Adipose tissue (tissue), 3 donors: Measurements from ENCODE around the gene MCU. TPM values are rescaled to one million over a fixed set of nuclear protein-coding genes. Genes with fewer than 3 reads are reported as not detected.
"Not testable (repeated sequence)": the region's sequence is repeated elsewhere in the genome, so short reads cannot be mapped to it uniquely, and the experiment has no call there.

Experiments used
- H3K27ac ChIP-seq: one replicate; pipeline ENCODE4 v1.5.1; 2013; ENCODE audit warnings: low read depth, low read length
- WGBS, 3 donors: extraction: QIAGEN DNeasy Blood & Tissue Kit; methylation state at CpG; one replicate each; pipeline ENCODE4 v1.1.7; 2013; 5-methylcytosine and 5-hydroxymethylcytosine counted together
- polyA plus RNA-seq, 3 donors: library from polyadenylated mRNA; stranded (reverse); fragments of 200-250 nt; gene quantifications; one replicate each; pipeline ENCODE4 v1.2.3, GENCODE V29; 2013
- donor health status: healthy with polysubstance abuse.
- donor health status: Bipolar disorder and iron deficiency.
- donor health status: healthy.

Gene MCU
- polyA plus RNA-seq, 3 donors = 8.2 to 13.2 (median 9.1) TPM

DNA sequence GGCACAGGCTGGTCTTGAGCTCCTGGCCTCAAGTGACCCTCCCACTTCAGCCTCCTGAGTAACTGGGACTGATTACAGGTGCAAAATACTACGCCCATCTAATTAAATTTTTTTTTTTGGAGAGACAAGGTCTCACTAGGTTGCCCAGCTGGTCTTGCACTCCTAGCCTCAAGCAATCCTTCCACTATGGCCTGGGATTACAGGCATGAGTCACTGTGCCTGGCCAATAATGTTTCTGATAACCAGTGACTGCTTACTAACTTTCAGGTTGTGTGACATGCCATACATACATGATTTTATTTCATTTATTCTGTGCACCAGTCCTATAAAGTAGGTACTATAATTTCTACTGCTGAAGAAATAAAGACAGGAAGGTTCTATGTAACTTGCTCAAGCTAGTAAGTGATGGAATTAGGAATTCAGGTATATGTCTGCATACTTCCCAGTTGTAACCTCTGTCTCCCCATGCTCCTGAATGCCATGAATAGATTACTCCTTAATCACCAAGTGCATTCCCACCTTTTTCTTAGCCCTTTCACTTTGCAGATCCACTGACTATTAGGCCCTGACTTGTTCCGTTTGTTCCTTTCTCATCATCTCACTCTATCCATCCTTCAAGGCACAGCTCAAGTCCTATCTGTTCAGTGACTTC lies 28.1 kb downstream of the MCU start:
- WGBS, 3 donors = 74 to 98% (median 98%) methylated on average over 2 of the region's 2 CpGs
- no peak overlapping the region for H3K27ac ChIP-seq

DNA sequence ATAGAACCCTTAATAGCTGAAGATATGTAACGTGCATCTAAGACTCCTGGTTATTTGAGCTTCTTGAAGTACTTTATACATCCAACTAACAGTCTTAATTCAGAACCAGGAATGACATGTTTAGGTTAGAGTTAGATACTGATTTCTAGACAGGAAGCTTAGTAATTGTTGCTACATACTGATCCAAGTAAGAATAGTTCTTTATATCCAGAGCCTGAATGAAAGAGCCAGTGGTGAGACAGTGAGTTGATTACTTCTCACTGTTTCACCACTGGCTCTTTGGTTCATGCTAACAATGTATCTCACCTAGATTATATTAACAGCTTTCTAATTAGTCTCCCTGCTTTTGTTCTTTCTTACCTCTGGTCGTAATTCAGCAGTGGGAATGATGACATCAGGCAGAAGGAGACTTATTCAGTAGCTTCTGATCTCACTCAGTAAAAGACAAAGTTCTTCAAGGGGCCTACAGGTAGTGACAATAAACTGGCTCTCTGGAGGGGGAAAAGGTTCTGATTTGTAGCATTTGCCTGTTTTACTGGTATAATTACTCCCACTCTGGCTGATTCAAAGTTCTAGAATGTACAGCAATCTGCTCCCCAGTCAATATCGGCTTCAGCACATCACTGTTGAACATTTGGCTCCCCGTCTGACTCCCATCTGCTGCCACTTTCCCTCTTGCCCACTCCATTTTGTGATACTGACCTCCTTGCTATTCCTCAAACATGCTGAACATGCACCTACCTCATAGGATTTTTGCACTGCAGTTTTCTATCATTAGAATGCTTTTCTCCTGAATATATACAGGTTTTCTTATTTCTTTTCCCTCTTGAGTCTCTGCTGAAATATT lies 29.1 kb downstream of the MCU start:
- H3K27ac ChIP-seq = no peak overlapping the region
- 92 to 93% (median 93%) methylated on average over 4 of the region's 4 CpGs for WGBS, 3 donors

GRCh38 chr10:72727130-72727529 lies 35.2 kb downstream of the MCU start:
- no peak overlapping the region for H3K27ac ChIP-seq
- WGBS, 3 donors = 71 to 82% (median 73%) methylated on average over 2 of the region's 2 CpGs

DNA sequence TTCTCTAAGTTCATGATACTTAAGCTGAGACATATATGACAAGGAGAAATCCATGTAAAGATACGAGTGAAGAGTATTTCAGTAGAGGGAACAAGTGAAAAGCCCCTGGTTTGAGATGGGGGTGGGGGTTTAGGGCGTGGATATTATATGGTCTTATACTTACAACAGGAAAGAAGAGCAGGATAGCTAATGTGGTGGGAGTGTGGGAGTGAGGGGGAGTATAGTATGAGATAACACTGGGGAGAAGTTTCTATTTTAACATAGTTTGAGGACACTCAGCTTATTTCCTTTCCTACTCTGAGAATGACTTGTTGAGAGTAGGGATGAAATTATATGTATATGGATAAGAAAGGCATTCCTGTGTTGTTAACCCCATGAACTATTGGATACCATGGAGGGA lies 36.5 kb downstream of the MCU start:
- WGBS, 3 donors = 80 to 89% (median 85%) methylated on average over 2 of the region's 2 CpGs

GRCh38 chr10:72729528-72729927 lies 37.6 kb downstream of the MCU start:
- H3K27ac ChIP-seq = no peak overlapping the region
- 72 to 78% (median 74%) methylated on average over 3 of the region's 3 CpGs for WGBS, 3 donors

More for the DNA sequence above, 36.5 kb downstream of the MCU start:
- H3K27ac ChIP-seq = no peak overlapping the region

GRCh38 chr10:72730479-72730878 lies 38.5 kb downstream of the MCU start:
- no peak overlapping the region for H3K27ac ChIP-seq

DNA sequence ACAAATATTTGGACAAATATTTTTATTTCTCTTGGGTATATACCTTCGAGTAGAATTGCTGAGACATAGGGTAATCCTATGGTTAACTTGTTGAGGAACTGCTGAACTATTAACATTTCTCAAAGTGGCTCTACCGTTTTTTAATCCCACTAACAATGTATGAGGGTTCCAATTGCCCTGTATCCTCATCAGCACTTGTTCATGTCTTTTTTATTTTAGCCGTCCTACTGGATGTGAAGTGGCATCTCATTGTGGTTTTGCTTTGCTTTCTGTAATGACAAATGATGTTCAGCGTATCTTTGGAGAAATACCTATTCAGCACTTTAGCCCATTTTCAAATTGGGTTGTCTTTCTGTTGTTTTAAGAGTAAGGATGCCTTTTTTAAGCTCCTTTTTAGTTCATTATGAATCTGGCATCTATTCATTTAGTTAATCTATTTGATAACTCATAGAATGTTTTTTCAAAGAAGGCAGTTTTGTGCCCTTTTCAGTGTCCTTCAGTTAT lies 40.0 kb downstream of the MCU start:
- 71 to 76% (median 76%) methylated on average over 4 of the region's 4 CpGs for WGBS, 3 donors

More at GRCh38 chr10:72730479-72730878, 38.5 kb downstream of the MCU start:
- 81 to 95% (median 83%) methylated on average over 5 of the region's 5 CpGs for WGBS, 3 donors

GRCh38 chr10:72732521-72732920 lies 40.6 kb downstream of the MCU start:
- no peak overlapping the region for H3K27ac ChIP-seq
- WGBS, 3 donors = 52 to 89% (median 77%) methylated on average over 2 of the region's 2 CpGs

More for the DNA sequence above, 40.0 kb downstream of the MCU start:
- H3K27ac ChIP-seq = no peak overlapping the region

- 98 to 100% (median 100%) methylated on average over 1 of the region's 1 CpG for WGBS, 3 donors
These were observed 42.0 kb downstream of the MCU start for GRCh38 chr10:72733989-72734388.

DNA sequence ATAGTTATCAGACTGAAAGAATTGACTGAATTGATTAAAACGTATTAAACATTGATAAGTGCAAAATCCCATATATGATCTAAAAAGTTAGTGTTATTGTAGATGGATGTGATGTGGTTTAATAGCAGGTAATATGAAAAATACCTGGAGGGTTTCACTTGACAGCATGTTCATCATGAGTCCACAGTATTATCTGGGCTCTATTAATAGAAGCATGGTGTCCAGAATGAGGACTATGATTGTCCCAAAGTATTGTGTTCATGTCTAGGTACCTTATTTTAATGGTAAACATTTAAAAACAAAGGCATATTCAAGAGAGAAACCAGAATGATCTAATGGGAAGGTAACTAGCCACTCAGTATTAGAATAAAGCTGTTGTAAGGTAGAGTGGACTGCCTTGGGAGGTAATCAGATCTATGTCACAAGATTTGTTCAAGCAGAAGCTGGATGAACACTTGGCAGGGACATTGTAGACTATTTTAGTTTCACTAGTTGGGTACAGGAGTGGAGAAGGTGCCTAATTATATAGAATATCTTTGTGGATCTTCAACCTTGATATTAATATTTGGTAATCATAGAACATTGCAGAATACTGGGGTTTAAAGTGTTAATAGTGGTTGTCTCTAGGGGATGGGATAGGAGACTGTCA lies 43.5 kb downstream of the MCU start:
- 62 to 94% (median 91%) methylated on average over 1 of the region's 1 CpG for WGBS, 3 donors
- no peak overlapping the region for H3K27ac ChIP-seq

More at GRCh38 chr10:72733989-72734388, 42.0 kb downstream of the MCU start:
- H3K27ac ChIP-seq = no peak overlapping the region

DNA sequence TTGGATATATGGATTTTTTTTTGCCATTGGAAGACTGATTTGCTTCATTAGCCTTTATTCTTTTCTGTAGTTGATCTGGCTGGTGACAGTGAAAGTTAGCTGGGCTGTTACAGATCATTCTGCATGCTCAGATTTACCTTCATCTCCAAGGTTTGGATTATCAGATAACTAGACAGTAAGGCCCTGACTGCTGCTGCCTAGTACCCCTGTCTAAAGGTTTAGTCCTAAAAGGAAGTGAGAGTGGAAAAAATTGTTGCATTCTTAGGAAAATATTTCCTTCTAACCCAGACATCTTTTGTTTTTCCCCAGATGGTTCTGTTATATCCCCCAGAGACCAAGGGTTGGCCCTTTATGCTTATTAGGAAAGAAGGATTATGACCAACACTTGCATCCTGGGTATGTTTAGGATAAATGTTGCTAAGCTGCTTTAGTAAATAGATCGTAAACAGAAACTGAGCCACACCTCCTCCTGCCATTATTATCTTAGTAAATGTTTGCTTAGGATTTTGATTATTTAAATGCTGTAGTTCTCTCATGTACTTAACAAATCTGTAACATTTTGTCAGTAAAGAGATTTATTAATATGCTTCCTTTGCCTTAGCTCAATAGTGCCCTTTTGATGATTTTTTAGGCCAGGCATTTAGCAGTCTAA lies 44.4 kb downstream of the MCU start:
- WGBS, 3 donors = 8 to 50% (median 46%) methylated on average over 1 of the region's 1 CpG
- H3K27ac ChIP-seq = no peak overlapping the region

DNA sequence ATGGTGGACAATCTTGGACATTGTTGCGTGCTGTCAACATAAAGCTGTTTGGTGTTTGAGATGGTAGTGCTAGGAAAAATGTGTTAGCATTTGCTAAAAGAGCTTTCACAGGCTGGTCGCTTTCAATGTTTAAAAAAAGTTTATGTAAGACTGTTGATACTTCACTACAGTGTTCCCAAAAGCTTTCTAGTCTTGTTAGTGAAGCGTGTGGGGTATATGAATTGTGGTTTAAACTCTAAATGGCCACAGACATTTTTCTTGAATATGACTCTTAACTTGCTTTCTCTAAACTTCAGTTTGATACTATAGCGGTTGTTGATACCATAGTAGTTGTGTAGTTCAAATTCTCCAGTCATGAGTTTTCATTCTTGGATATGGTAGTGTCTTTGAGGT lies 44.9 kb downstream of the MCU start:
- WGBS, 3 donors = 77 to 90% (median 84%) methylated on average over 4 of the region's 4 CpGs
- H3K27ac ChIP-seq = no peak overlapping the region

DNA sequence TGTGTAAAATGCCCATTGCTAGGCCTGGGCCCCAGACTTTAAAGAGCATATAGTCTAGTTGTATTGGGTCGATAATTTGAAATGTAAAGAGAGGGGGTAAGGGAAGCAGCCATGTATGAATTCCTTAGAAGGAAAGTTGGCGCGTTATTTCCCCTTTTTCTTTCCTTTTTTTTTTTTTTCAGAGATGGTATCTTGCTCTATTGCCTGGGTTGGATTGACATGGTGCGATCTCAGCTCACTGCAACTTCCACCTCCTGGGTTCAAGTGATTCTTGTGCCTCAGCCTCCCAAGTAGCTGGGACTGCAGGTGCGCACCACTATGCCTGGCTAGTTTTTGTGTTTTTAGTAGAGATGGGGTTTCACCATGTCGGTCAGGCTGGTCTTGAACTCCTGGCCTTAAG lies 45.4 kb downstream of the MCU start:
- H3K27ac ChIP-seq = not testable (repeated sequence)
- 77 to 96% (median 86%) methylated on average over 6 of the region's 6 CpGs for WGBS, 3 donors

GRCh38 chr10:72738486-72738885 lies 46.5 kb downstream of the MCU start:
- 3 to 13% (median 6%) methylated on average over 2 of the region's 2 CpGs for WGBS, 3 donors

GRCh38 chr10:72740528-72740927 lies 48.6 kb downstream of the MCU start:
- WGBS, 3 donors = 48 to 72% (median 62%) methylated on average over 2 of the region's 2 CpGs
- H3K27ac ChIP-seq = no peak overlapping the region

More at GRCh38 chr10:72738486-72738885, 46.5 kb downstream of the MCU start:
- H3K27ac ChIP-seq = no peak overlapping the region

DNA sequence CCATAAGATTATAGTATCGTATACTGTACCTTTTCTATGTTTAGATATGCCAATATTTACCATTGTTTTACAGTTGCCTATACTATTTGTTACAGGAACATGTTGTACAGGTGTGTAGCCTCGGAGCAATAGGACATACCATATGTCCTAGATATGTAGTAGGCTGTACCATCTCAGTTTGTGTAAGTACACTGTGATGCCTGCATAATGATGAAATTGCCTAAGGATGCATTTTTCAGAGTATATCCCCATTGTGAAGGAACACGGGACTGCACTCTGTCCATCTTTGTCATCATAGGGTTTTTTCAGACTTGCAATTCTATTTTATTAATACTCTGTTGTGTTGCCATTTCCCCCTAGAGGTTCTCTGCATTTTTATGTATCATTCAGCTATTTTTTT lies 50.1 kb downstream of the MCU start:
- 92 to 95% (median 95%) methylated on average over 3 of the region's 3 CpGs for WGBS, 3 donors
- H3K27ac ChIP-seq = no peak overlapping the region

- no peak overlapping the region for H3K27ac ChIP-seq
- WGBS, 3 donors = 93 to 97% (median 95%) methylated on average over 5 of the region's 5 CpGs
These were observed 50.9 kb downstream of the MCU start for GRCh38 chr10:72742797-72743196.

DNA sequence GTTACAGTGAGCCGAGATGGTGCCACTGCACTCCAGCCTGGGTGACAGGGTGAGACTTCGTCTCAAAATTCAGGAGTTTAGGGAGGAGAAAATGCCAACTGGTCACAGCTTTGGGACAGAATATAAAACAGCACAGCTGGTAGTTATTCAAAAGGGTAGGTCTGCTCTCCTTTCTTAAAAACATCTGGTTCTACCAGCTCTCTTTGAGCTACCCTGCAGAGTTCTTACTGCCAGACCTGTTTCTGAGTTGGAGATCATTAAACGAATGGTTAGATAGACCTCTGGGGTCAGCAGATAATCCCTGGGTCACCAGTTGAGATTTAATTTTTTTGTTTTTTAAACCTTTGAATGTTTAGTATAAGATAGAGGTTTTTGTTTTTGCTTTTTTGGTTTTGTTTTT lies 52.6 kb downstream of the MCU start:
- 57 to 74% (median 74%) methylated on average over 3 of the region's 3 CpGs for WGBS, 3 donors
- H3K27ac ChIP-seq = no peak overlapping the region
